Type B pancreatic cell (in vitro differentiated cells): Measurements from ENCODE around the gene IL3. TPM values are rescaled to one million over a fixed set of nuclear protein-coding genes. Genes with fewer than 3 reads are reported as not detected.

Experiments
- DNase-seq: peaks from one replicate; pipeline ENCODE4 v3.0.0; 2021; ENCODE audit warnings: mixed read lengths; ENCODE audit not compliant: unreplicated experiment; ENCODE audit errors: extremely low spot score
- H3K27ac Mint-ChIP-seq: 2 replicates; pipeline ENCODE4 v1.8.0; 2021; ENCODE audit warnings: mild to moderate bottlenecking, mixed read lengths
- H3K27me3 Mint-ChIP-seq: 2 replicates; pipeline ENCODE4 v1.8.0; 2021; ENCODE audit warnings: mixed read lengths
- H3K36me3 Mint-ChIP-seq: 2 replicates; pipeline ENCODE4 v1.8.0; 2021; ENCODE audit warnings: mixed read lengths
- H3K4me1 Mint-ChIP-seq: one replicate; pipeline ENCODE4 v1.8.0; 2021; ENCODE audit warnings: mixed read lengths; ENCODE audit not compliant: unreplicated experiment
- H3K4me3 Mint-ChIP-seq: 2 replicates; pipeline ENCODE4 v1.8.0; 2021; ENCODE audit warnings: mild to moderate bottlenecking, mixed read lengths
- H3K9me3 Mint-ChIP-seq: 2 replicates; pipeline ENCODE4 v1.8.0; 2021; ENCODE audit warnings: mixed read lengths
- CTCF ChIP-seq: fragments of 200-600 bp; sonication (generic); conservative IDR thresholded peaks from 2 replicates; pipeline ENCODE4 v1.5.0; 2021; ENCODE audit warnings: antibody characterized with exemption, mild to moderate bottlenecking
- total RNA-seq: library from RNA; stranded (reverse); gene quantifications from 2 replicates; pipeline ENCODE4 v1.2.1, GENCODE V29; 2021; ENCODE audit warnings: low replicate concordance

The IL3 gene
- total RNA-seq, 1 donor from 2014 or later, result not detected

GRCh38 chr5:132102101-132102701 is 41.7 kb downstream of the IL3 start:
- no peaks in the 10 kb centered on the region for H3K4me1 Mint-ChIP-seq
- H3K27me3 Mint-ChIP-seq, result no peaks in the 10 kb centered on the region
- DNase-seq, result no peak
- no peak overlapping the region for H3K4me3 Mint-ChIP-seq
- H3K27ac Mint-ChIP-seq, result no peak overlapping the region
- H3K36me3 Mint-ChIP-seq, result no peaks in the 10 kb centered on the region
- H3K9me3 Mint-ChIP-seq, result no peaks in the 10 kb centered on the region
- TF ChIP-seq CTCF, result no peak

GRCh38 chr5:132102944-132103331 is 42.5 kb downstream of the IL3 start:
- no peak for TF ChIP-seq CTCF
- DNase-seq, result no peak
- Mint-ChIP-seq H3K4me1 (no peaks in the 10 kb centered on the region), H3K27me3 (no peaks in the 10 kb centered on the region), H3K4me3 (no peak overlapping the region), H3K27ac (no peak overlapping the region), H3K9me3 (no peaks in the 10 kb centered on the region), H3K36me3 (no peaks in the 10 kb centered on the region)

- Mint-ChIP-seq H3K27ac (peak overlapping the region; percentile 39), H3K4me1 (no peaks in the 10 kb centered on the region), H3K9me3 (no peaks in the 10 kb centered on the region), H3K27me3 (no peaks in the 10 kb centered on the region), H3K36me3 (no peaks in the 10 kb centered on the region), H3K4me3 (no peak overlapping the region)
- no peak for TF ChIP-seq CTCF
- no peak for DNase-seq
Measured at GRCh38 chr5:132103332-132103951, 43.0 kb downstream of the IL3 start.

GRCh38 chr5:132103969-132104391 is 43.5 kb downstream of the IL3 start:
- H3K4me3 Mint-ChIP-seq, result no peak overlapping the region
- H3K27ac Mint-ChIP-seq, result no peak overlapping the region
- no peak for DNase-seq
- no peak for TF ChIP-seq CTCF
- H3K9me3 Mint-ChIP-seq, result no peaks in the 10 kb centered on the region
- no peaks in the 10 kb centered on the region for H3K27me3 Mint-ChIP-seq
- no peaks in the 10 kb centered on the region for H3K4me1 Mint-ChIP-seq
- no peaks in the 10 kb centered on the region for H3K36me3 Mint-ChIP-seq

- Mint-ChIP-seq H3K4me3 (no peak overlapping the region), H3K4me1 (no peaks in the 10 kb centered on the region), H3K9me3 (no peaks in the 10 kb centered on the region), H3K27me3 (no peaks in the 10 kb centered on the region), H3K27ac (no peak overlapping the region), H3K36me3 (no peaks in the 10 kb centered on the region)
- DNase-seq, result no peak
- no peak for TF ChIP-seq CTCF
Measured at GRCh38 chr5:132104556-132104955, 44.1 kb downstream of the IL3 start.
